ENCODE data around the gene HGS.
"Not testable (repeated sequence)": the region's sequence is repeated elsewhere in the genome, so short reads cannot be mapped to it uniquely, and the experiment has no call there.

The HGS gene

DNA sequence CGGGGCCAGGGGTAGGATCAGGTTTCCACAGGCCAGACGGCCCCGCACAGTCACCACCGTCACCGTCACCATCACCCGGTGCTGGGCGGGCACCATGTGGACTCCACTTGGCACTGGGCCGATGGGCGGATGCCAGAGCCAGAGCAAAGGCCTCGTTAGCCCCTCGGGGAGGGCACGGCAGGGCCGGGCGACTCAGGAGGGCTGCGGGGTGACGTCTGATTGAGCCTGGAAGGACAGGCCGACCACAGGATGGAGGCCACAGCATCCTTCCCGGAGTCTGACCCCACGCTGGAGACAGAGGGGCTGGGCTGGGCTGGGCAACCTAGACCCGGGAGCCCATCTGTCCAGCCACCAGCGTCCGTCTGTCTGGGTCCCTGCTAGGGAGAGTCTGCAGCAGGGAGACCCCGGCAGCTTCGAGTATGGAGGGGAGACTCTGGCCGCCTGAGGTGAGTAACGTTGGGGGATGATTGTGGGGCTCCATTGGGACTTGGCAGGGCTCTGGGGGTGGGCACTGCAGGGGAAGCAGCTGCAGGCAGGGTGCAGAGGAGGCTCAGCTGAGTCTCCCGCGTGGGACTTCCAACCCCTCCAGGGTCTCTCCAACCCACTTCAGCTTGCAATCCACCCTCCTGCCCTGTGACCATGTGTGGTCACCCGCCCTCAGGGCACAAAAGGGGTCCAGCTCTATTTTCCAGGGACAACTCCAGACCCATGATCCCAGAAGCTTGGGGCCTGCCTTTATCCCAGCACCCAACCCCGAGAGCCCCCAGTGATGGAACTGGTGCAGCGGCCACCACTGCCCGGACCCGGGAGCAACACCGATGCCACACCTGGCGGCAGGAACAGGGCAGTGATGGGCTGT, 50.8 kb downstream of the HGS start:
- in situ Hi-C loops (cut with HindIII; ENCODE audit: low pct_ligation_motif_present, low sequenced_read_pairs) = no loop called here
- H3K27ac ChIP-seq = no peak overlapping the region

DNA sequence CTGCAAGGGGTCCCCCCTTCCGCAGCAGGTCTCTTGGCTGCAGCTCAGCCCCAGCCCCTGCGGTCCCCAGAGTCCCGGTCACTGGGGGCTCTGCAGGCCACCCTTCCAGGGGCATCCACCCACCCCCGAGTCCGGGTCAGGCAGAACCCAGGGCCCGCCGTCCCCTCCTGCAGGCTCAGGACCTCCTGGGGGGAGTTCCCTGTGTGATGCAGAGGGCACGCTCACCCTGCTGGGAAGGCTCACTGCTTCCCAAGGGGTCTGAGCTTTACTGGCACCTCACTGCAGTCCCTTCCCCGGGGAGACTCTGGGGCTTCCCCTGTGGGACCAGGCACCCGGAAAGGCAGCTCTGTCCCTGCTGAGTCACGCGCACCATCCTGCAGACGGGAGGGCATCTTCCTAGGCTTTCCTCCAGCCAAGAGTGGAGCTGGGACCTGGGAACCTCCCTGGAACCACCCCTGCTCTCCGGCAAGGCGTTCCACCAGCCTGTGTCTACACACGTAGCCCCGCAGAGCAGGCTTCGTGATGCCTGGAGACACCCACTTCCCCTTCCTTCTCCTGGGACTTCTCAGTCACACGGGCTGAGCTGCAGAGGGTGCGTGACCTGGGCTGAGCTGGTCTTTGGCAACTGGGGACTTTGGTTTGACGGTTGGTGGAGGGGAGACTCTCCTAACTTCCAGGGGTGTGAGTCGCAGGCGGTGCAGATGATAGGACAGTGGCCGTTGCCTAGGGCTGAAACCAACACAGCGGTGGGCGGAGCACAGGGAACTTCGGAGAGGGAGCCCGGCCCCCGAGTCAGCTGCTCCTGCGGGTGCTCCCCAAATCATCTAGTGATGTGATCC, 51.7 kb downstream of the HGS start:
- in situ Hi-C loops (cut with HindIII; ENCODE audit: low pct_ligation_motif_present, low sequenced_read_pairs) = no loop called here
- TF ChIP-seq, protein P1, sequence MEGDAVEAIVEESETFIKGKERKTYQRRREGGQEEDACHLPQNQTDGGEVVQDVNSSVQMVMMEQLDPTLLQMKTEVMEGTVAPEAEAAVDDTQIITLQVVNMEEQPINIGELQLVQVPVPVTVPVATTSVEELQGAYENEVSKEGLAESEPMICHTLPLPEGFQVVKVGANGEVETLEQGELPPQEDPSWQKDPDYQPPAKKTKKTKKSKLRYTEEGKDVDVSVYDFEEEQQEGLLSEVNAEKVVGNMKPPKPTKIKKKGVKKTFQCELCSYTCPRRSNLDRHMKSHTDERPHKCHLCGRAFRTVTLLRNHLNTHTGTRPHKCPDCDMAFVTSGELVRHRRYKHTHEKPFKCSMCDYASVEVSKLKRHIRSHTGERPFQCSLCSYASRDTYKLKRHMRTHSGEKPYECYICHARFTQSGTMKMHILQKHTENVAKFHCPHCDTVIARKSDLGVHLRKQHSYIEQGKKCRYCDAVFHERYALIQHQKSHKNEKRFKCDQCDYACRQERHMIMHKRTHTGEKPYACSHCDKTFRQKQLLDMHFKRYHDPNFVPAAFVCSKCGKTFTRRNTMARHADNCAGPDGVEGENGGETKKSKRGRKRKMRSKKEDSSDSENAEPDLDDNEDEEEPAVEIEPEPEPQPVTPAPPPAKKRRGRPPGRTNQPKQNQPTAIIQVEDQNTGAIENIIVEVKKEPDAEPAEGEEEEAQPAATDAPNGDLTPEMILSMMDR (IDR thresholded peaks at IDR 0.05; ENCODE audit: low read depth, low read length, missing control alignments) = no peak
- H3K4me3 ChIP-seq (ENCODE audit: low read depth, low read length) = no peak overlapping the region
- H3K27me3 ChIP-seq (replicated peaks) = no peaks in the 10 kb centered on the region
- no peak overlapping the region for H3K27ac ChIP-seq
- no peaks in the 10 kb centered on the region for H3K36me3 ChIP-seq (replicated peaks)
- no peak for DNase-seq

More for the DNA sequence above, 50.8 kb downstream of the HGS start:
- no peak for DNase-seq
- TF ChIP-seq, protein P1 (IDR thresholded peaks at IDR 0.05; ENCODE audit: low read depth, low read length, missing control alignments) = no peak
- Histone ChIP-seq H3K36me3 (replicated peaks) (no peaks in the 10 kb centered on the region), H3K4me3 (ENCODE audit: low read depth, low read length) (no peak overlapping the region), H3K27me3 (replicated peaks) (no peaks in the 10 kb centered on the region)

DNA sequence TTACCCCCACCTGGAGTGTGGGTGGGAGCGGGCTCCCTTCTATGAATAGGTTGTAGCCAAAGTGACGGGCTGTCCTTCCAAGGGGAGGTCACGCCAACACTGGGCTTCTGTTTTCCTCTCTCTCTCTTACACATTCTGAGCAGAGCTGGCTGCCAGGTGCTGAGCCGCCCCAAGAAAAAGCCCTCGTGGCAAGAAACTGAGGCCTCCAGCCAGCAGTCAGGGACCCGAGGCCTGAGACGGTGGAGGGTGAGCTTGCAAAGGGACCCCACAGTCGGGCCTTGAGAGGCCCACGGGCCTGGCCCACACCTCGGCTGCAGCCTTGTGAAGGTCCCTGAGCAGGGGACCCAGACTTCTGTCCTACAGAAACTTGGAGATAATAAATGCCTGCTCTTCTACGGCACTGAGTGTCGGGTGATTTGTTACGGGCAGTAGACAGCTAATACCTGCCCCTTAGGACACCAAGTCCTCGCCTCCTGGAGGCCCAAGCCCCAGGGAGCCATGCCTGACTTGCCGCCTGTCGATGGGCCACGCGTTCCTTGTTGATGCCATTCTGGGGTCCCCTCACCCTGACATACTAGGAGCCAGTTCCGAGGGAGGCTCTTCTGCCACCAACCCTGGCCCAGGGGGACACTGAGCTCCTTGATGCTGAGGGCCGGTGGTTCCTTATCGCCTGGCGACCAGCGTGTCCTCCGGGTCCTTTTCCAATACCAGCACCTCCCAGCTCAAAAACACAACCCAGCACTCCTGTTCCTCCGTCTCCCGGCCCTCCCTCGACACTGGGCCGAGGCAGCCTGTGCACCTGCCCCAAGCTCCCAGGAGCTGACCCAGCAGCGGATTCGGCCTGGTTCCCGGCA, 54.4 kb downstream of the HGS start:
- no peak overlapping the region for H3K4me3 ChIP-seq (ENCODE audit: low read depth, low read length)
- peaks cover 6% of the 10 kb centered on the region for H3K27me3 ChIP-seq (replicated peaks)
- H3K27ac ChIP-seq = no peak overlapping the region
- in situ Hi-C loops (cut with HindIII; ENCODE audit: low pct_ligation_motif_present, low sequenced_read_pairs) = no loop called here
- TF ChIP-seq, protein P1 (IDR thresholded peaks at IDR 0.05; ENCODE audit: low read depth, low read length, missing control alignments) = no peak
- H3K36me3 ChIP-seq (replicated peaks) = no peaks in the 10 kb centered on the region
- DNase-seq = no peak

DNA sequence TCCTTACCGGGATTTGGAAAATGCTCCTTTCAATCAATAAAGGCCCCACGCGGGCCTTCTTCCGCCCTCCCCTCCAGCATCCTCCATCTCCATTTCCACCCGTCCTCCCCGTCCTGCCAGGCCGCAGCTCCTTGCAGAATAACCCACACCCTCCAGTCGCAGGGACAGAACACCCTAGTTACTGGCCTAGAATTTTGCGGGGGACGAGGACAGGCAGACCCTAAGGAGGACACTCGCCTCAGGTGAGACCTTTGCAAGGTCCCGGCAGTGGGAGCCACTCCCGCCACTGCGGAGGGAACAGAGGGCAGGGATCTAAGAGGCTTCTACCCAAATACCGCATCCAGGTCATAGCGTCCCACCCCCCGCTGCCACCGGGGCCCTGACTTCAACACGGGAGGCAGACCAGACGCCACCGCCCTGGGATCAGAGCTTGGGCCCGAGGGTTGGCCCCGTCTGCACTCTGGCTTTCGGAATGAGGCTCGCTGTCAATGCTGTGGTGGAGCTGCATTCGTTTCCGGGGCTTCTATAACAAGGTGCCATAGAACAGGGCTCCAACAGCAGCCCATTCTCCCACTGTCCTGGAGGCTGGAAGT, 55.1 kb downstream of the HGS start:
- in situ Hi-C loops (cut with HindIII; ENCODE audit: low pct_ligation_motif_present, low sequenced_read_pairs) = no loop called here
- Histone ChIP-seq H3K27ac (no peak overlapping the region), H3K4me3 (ENCODE audit: low read depth, low read length) (no peak overlapping the region), H3K27me3 (replicated peaks) (peaks cover 6% of the 10 kb centered on the region), H3K36me3 (replicated peaks) (no peaks in the 10 kb centered on the region)
- no peak for DNase-seq
- TF ChIP-seq, protein P1 (IDR thresholded peaks at IDR 0.05; ENCODE audit: low read depth, low read length, missing control alignments) = no peak

DNA sequence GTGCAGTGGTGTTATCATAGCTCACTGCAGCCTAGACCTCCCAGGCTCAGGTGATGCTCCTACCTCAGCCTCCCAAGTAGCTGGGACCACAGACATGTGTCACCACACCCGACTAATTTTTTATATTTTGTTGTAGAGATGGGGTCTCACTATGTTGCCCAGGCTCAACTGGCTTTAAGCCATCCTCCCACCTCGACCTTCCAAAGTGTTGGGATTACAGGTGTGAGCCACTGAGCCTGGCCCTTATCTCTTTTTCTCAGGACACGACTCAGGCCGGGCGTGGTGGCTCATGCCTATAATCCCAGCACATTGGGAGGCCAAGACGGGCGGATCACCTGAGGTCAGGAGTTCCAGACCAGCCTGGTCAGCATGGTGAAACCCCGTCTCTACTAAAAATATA, 55.8 kb downstream of the HGS start:
- H3K27me3 ChIP-seq (replicated peaks); H3K36me3 ChIP-seq (replicated peaks); DNase-seq; in situ Hi-C loops (cut with HindIII; ENCODE audit: low pct_ligation_motif_present, low sequenced_read_pairs); H3K27ac ChIP-seq; H3K4me3 ChIP-seq (ENCODE audit: low read depth, low read length): not testable (repeated sequence)
